MCF 10A (cell line): ENCODE measurements around the gene CROCC2. TPM values are rescaled to one million over a fixed set of nuclear protein-coding genes. Genes with fewer than 3 reads are reported as not detected.

Source experiments
- BruUV-seq: library from RNA; stranded (reverse); fragments of 400-500 nt; replicated peaks from 2 replicates; lab custom pipeline; 2021; lab: Mats Ljungman, UMichigan
- CTCF ChIA-PET: fragments of 300-600 bp; sonication (Branson Sonifier 250); formaldehyde crosslinking; extraction: SDS; loops from one replicate; lab custom pipeline; 2021; ENCODE audit warnings: antibody characterized with exemption, inconsistent platforms; lab: Yijun Ruan, JAX
- POLR2A ChIA-PET: fragments of 300-600, 350-650 bp; sonication (Branson Sonifier 250); formaldehyde crosslinking; extraction: SDS; loops from one replicate; lab custom pipeline; 2020; ENCODE audit warnings: antibody characterized with exemption, inconsistent platforms; lab: Yijun Ruan, JAX
- DNase-seq: peaks from one replicate; pipeline ENCODE4 v3.0.0-alpha.2; 2018; ENCODE audit not compliant: unreplicated experiment
- H3K27ac Mint-ChIP-seq: one replicate; pipeline ENCODE4 v1.8.0; 2022; ENCODE audit warnings: mild to moderate bottlenecking, low read depth, mixed read lengths; ENCODE audit not compliant: unreplicated experiment
- H3K27me3 Mint-ChIP-seq: one replicate; pipeline ENCODE4 v1.8.0; 2022; ENCODE audit warnings: mixed read lengths; ENCODE audit not compliant: insufficient read depth, unreplicated experiment
- H3K36me3 Mint-ChIP-seq: one replicate; pipeline ENCODE4 v1.8.0; 2022; ENCODE audit warnings: mild to moderate bottlenecking, moderate library complexity, mixed read lengths; ENCODE audit not compliant: insufficient read depth, unreplicated experiment
- H3K4me1 Mint-ChIP-seq: one replicate; pipeline ENCODE4 v1.8.0; 2022; ENCODE audit warnings: mixed read lengths; ENCODE audit not compliant: insufficient read depth, unreplicated experiment
- H3K4me3 Mint-ChIP-seq: one replicate; pipeline ENCODE4 v1.8.0; 2022; ENCODE audit warnings: mild to moderate bottlenecking, moderate library complexity, mixed read lengths; ENCODE audit not compliant: unreplicated experiment
- H3K9me3 Mint-ChIP-seq: one replicate; pipeline ENCODE4 v1.8.0; 2022; ENCODE audit warnings: mixed read lengths; ENCODE audit not compliant: unreplicated experiment
- CTCF ChIP-seq: fragments of 200-600 bp; IDR thresholded peaks from one replicate; pipeline ENCODE4 v1.8.0; 2022; ENCODE audit warnings: antibody characterized with exemption, mild to moderate bottlenecking; ENCODE audit not compliant: unreplicated experiment
- intact Hi-C: fragments of 100-400 bp; cut with micrococcal nuclease; formaldehyde crosslinking; loops from 2 replicates; pipeline ENCODE4 v1.14.1; 2022
- total RNA-seq: library from RNA; stranded (reverse); gene quantifications from 2 replicates; pipeline ENCODE4 v1.2.3, GENCODE V29; 2022

CROCC2 gene
- total RNA-seq, 1 experiment from 2014 or later, result not detected

GRCh38 chr2:240933048-240933965 lies 27.2 kb downstream of the CROCC2 start:
- CTCF ChIA-PET, result interaction anchor here (0.6 kb wide), 1 partner anchor 160 kb away, joined by 3 read pairs; no protein-coding TSS in a partner anchor
- H3K4me1 Mint-ChIP-seq, result no peaks in the 10 kb centered on the region
- H3K36me3 Mint-ChIP-seq, result no peaks in the 10 kb centered on the region
- H3K27ac Mint-ChIP-seq, result no peak overlapping the region
- TF ChIP-seq CTCF, result no peak
- peaks cover 5% of the 10 kb centered on the region for H3K9me3 Mint-ChIP-seq
- intact Hi-C loops, result no loop called here
- POLR2A ChIA-PET, result interaction anchor here (1.0 kb wide), 1 partner anchor 21 kb away, joined by 3 read pairs; no protein-coding TSS in a partner anchor
- no TSS peak for BruUV-seq
- H3K27me3 Mint-ChIP-seq, result peaks cover 10% of the 10 kb centered on the region
- no peak for DNase-seq
- H3K4me3 Mint-ChIP-seq, result no peak overlapping the region

- BruUV-seq, result no TSS peak
- no peak overlapping the region for H3K4me3 Mint-ChIP-seq
- no peak overlapping the region for H3K27ac Mint-ChIP-seq
- ChIA-PET POLR2A (interaction anchor here (1.0 kb wide), 1 partner anchor 22 kb away, joined by 3 read pairs; no protein-coding TSS in a partner anchor), CTCF (interaction anchor here (0.6 kb wide), 1 partner anchor 161 kb away, joined by 3 read pairs; no protein-coding TSS in a partner anchor)
- DNase-seq, result no peak
- intact Hi-C loops, result no loop called here
- peaks cover 5% of the 10 kb centered on the region for H3K9me3 Mint-ChIP-seq
- no peaks in the 10 kb centered on the region for H3K36me3 Mint-ChIP-seq
- peaks cover 5% of the 10 kb centered on the region for H3K27me3 Mint-ChIP-seq
- TF ChIP-seq CTCF, result no peak
- no peaks in the 10 kb centered on the region for H3K4me1 Mint-ChIP-seq
These were observed 28.0 kb downstream of the CROCC2 start for GRCh38 chr2:240933966-240934700.

GRCh38 chr2:240934701-240935102 lies 28.6 kb downstream of the CROCC2 start:
- Mint-ChIP-seq H3K27ac (no peak overlapping the region), H3K36me3 (no peaks in the 10 kb centered on the region), H3K27me3 (peaks cover 9% of the 10 kb centered on the region), H3K4me3 (no peak overlapping the region), H3K9me3 (peaks cover 5% of the 10 kb centered on the region), H3K4me1 (no peaks in the 10 kb centered on the region)
- ChIA-PET POLR2A (no interaction called here), CTCF (interaction anchor here (1.5 kb wide), 1 partner anchor 20 kb away, joined by 4 read pairs; no protein-coding TSS in a partner anchor)
- intact Hi-C loops, result no loop called here
- BruUV-seq, result no TSS peak
- no peak for TF ChIP-seq CTCF
- no peak for DNase-seq
